ENCODE measurements around the gene STEAP3.

The STEAP3 gene

GRCh38 chr2:119198240-119198840 is 25.3 kb upstream of the STEAP3 start:
- DNase-seq = no peak

- DNase-seq = no peak
Measured at GRCh38 chr2:119201815-119202214, 21.8 kb upstream of the STEAP3 start.

GRCh38 chr2:119202610-119203310 is 20.9 kb upstream of the STEAP3 start:
- no peak for DNase-seq

GRCh38 chr2:119204525-119204924 is 19.1 kb upstream of the STEAP3 start:
- DNase-seq = no peak

- DNase-seq = no peak
Measured at GRCh38 chr2:119205001-119205706, 18.5 kb upstream of the STEAP3 start.

- no peak for DNase-seq
Measured at GRCh38 chr2:119206201-119206600, 17.4 kb upstream of the STEAP3 start.

- no peak for DNase-seq
Measured at GRCh38 chr2:119207447-119207846, 16.2 kb upstream of the STEAP3 start.

GRCh38 chr2:119208791-119209203 is 14.8 kb upstream of the STEAP3 start:
- DNase-seq = no peak

- no peak for DNase-seq
Measured at GRCh38 chr2:119212139-119212800, 11.4 kb upstream of the STEAP3 start.

- no peak for DNase-seq
Measured at GRCh38 chr2:119214453-119215037, 9.1 kb upstream of the STEAP3 start.

GRCh38 chr2:119216994-119217393 is 6.6 kb upstream of the STEAP3 start:
- no peak for DNase-seq

- DNase-seq = no peak
Measured at GRCh38 chr2:119218478-119219064, 5.1 kb upstream of the STEAP3 start.

GRCh38 chr2:119219873-119220272 is 3.8 kb upstream of the STEAP3 start:
- DNase-seq = no peak

GRCh38 chr2:119220720-119221301 is 2.8 kb upstream of the STEAP3 start:
- DNase-seq = no peak

- no peak for DNase-seq
Measured at GRCh38 chr2:119221609-119222008, 2.0 kb upstream of the STEAP3 start.

GRCh38 chr2:119222213-119222612 is 1.4 kb upstream of the STEAP3 start:
- DNase-seq = no peak

- no peak for DNase-seq
Measured at GRCh38 chr2:119222863-119223520, 642 bp upstream of the STEAP3 start.

- no peak for DNase-seq
Measured at GRCh38 chr2:119224391-119225104, 914 bp downstream of the STEAP3 start.

- DNase-seq = no peak
Measured at GRCh38 chr2:119225105-119225865, 1.7 kb downstream of the STEAP3 start.

- DNase-seq = no peak
Measured at GRCh38 chr2:119225926-119226325, 2.3 kb downstream of the STEAP3 start.
